Hepatocyte (in vitro differentiated cells): ENCODE measurements around the gene NSA2.

Experiments
- EZH2 ChIP-seq: fragments of 200-600 bp; sonication (generic); IDR thresholded peaks from 2 replicates; pipeline ENCODE4 v1.6.1; 2016; ENCODE audit warnings: antibody characterized with exemption, mild to moderate bottlenecking, borderline replicate concordance
- TF ChIP-seq, protein P1 (sequence below): fragments of 200-600 bp; sonication (generic); IDR thresholded peaks from 2 replicates; pipeline ENCODE4 v1.5.1; 2016; ENCODE audit warnings: antibody characterized with exemption, mild to moderate bottlenecking; ENCODE audit not compliant: poor library complexity

DNA sequence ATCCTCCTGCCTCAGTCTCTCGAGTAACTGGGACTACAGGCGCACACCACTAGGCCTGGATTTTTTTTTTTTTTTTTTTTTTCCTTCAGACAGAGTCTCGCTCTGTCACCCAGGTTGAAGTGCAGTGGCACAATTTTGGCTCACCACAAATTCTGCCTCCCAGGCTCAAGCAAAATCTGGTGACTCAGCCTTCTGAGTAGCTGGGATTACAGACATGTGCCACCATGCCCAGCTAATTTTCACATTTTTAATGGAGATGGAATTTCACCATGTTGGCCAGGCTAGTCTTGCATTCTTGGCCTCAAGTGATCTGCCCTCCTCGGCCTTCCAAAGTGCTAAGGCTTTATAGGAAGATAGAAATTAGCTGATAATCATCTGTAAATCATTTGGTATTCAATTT lies 43.9 kb downstream of the NSA2 start:
- TF ChIP-seq, protein P1, sequence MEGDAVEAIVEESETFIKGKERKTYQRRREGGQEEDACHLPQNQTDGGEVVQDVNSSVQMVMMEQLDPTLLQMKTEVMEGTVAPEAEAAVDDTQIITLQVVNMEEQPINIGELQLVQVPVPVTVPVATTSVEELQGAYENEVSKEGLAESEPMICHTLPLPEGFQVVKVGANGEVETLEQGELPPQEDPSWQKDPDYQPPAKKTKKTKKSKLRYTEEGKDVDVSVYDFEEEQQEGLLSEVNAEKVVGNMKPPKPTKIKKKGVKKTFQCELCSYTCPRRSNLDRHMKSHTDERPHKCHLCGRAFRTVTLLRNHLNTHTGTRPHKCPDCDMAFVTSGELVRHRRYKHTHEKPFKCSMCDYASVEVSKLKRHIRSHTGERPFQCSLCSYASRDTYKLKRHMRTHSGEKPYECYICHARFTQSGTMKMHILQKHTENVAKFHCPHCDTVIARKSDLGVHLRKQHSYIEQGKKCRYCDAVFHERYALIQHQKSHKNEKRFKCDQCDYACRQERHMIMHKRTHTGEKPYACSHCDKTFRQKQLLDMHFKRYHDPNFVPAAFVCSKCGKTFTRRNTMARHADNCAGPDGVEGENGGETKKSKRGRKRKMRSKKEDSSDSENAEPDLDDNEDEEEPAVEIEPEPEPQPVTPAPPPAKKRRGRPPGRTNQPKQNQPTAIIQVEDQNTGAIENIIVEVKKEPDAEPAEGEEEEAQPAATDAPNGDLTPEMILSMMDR: no peak
- TF ChIP-seq EZH2: no peak
